SH-SY5Y (cell line): Measurements from ENCODE around the gene LYSMD3.

Experiments used
- GATA2 ChIP-seq: IDR thresholded peaks from 2 replicates; pipeline ENCODE4 v1.6.1; 2011; ENCODE audit warnings: mild to moderate bottlenecking, low read depth, low read length
- GATA3 ChIP-seq: IDR thresholded peaks from 2 replicates; pipeline ENCODE4 v1.6.1; 2011; ENCODE audit warnings: low read depth, mild to moderate bottlenecking, low read length, moderate library complexity

GRCh38 chr5:90528601-90529193 lies 687 bp downstream of the LYSMD3 start:
- TF ChIP-seq GATA3, result no peak
- no peak for TF ChIP-seq GATA2
